IPS-15b (cell line): Measurements from ENCODE around the gene SLCO3A1.

Source experiments
- H3K27me3 ChIP-seq: one replicate; pipeline ENCODE4 v1.6.1; 2013; ENCODE audit warnings: low read length; ENCODE audit not compliant: control insufficient read depth, insufficient read depth
- H3K36me3 ChIP-seq: one replicate; pipeline ENCODE4 v1.6.1; 2013; ENCODE audit warnings: low read length; ENCODE audit not compliant: control insufficient read depth, insufficient read depth
- H3K4me1 ChIP-seq: one replicate; pipeline ENCODE4 v1.6.1; 2013; ENCODE audit warnings: mild to moderate bottlenecking, low read length; ENCODE audit not compliant: control insufficient read depth, insufficient read depth
- H3K4me3 ChIP-seq: one replicate; pipeline ENCODE4 v1.5.1; 2013; ENCODE audit warnings: low read depth, low read length
- H3K9ac ChIP-seq: one replicate; pipeline ENCODE4 v1.6.1; 2013; ENCODE audit warnings: low read depth, mild to moderate bottlenecking, low read length
- H3K9me3 ChIP-seq: one replicate; pipeline ENCODE4 v1.6.1; 2013; ENCODE audit warnings: mild to moderate bottlenecking, low read length; ENCODE audit not compliant: control insufficient read depth, insufficient read depth

SLCO3A1 gene

GRCh38 chr15:92158426-92158825 is 304.9 kb downstream of the SLCO3A1 start:
- no peaks in the 10 kb centered on the region for H3K27me3 ChIP-seq
- H3K9me3 ChIP-seq = no peaks in the 10 kb centered on the region
- H3K9ac ChIP-seq = no peak overlapping the region
- H3K4me3 ChIP-seq = no peak overlapping the region
- H3K36me3 ChIP-seq = no peaks in the 10 kb centered on the region
- H3K4me1 ChIP-seq = peaks cover 34% of the 10 kb centered on the region

DNA sequence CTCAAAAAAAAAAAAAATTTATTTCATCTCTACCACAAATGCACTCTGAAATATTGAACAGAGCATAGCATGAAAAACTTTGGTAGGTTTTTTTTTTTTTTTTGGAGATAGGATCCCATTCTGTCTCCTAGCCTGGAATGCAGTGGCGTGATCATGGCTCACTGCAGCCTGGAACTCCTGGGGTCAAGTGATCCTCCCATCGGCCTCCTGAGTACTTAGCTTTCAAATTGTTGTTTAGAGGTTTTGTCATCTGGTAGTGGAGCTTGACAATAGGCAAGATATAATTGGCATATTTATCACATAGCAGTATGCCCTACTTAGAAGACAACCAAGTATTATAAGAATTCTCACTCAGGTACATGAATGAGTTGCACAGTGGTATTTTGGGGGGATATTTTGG is 306.0 kb downstream of the SLCO3A1 start:
- H3K9ac ChIP-seq = peak overlapping the region; percentile 26
- H3K36me3 ChIP-seq = no peaks in the 10 kb centered on the region
- no peaks in the 10 kb centered on the region for H3K27me3 ChIP-seq
- no peak overlapping the region for H3K4me3 ChIP-seq
- H3K4me1 ChIP-seq = peaks cover 40% of the 10 kb centered on the region
- no peaks in the 10 kb centered on the region for H3K9me3 ChIP-seq

DNA sequence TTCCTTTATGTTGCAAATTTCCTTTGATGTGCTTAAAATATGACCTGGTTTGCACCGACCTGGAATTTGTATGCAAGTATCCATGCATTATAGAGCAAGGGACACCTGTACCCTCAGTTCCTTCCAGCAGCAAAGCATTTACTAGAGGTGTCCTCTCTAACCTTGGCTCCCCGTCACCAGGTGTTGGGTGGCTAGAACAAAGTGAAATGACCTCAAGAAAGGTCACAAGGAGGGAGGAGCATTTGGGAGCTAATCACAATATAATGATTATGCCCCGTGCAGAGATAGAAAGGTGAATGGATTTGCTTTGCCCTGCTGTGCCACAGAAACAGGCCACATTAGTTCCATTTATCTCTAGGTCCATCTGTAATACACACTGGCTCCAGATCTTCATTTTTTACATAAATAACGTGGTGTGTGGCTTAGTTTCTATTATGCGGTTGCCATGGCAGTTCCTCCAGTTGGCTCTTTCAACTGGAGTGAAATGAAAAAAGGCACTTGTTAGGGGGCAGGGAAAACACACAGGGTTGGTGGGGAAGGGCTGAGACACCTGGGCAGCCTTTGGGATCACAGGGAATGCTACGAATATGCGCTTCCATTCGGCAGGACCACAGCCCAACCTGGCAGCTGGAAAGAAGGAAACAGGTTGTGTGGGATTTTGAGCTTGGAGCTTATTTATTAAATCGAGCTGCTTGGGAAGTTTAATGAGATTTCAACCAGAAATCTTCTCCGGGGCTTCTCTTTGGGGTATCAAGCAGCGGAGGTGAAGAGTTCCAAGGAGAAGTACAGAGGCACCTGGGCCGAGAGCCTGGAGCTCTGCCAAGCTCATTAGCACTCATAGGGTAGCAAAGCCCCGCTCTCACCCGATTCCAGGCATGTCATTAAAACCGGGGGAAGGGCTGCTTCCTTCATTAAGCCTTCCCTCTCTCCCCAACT is 306.7 kb downstream of the SLCO3A1 start:
- Histone ChIP-seq H3K36me3 (no peaks in the 10 kb centered on the region), H3K4me3 (no peak overlapping the region), H3K27me3 (no peaks in the 10 kb centered on the region), H3K9me3 (no peaks in the 10 kb centered on the region), H3K9ac (peak overlapping the region; percentile 26), H3K4me1 (peaks cover 47% of the 10 kb centered on the region)

DNA sequence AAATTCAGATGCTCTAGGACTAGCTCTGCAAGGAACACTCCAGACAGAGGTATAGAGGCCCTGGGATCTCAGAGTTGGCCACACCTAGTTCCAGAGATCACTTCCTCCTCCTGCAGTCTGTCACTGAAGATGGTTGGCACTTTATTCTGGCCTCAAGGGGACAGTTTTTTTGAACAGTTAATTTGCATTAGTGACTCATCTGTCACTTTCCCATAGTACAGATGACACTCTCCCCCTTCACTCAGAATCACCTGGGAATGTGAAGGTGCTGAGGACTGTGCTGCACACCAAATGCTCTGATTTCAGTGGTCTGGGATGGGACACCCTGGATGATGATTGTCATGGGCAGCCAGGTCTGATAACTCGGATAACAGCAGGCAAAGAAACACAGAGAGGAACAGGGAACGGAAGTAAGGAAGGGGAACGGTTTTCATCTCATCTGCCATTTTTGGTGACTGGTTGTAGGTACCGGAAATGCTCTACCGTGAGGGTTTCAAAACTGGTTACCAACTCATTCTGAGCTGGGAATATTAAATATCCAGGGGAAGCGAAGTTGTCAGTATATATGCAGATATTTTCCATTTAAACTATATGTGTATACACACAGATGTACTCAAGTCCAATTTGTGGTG is 307.6 kb downstream of the SLCO3A1 start:
- no peak overlapping the region for H3K9ac ChIP-seq
- no peaks in the 10 kb centered on the region for H3K27me3 ChIP-seq
- H3K4me1 ChIP-seq = peaks cover 52% of the 10 kb centered on the region
- H3K4me3 ChIP-seq = no peak overlapping the region
- no peaks in the 10 kb centered on the region for H3K36me3 ChIP-seq
- H3K9me3 ChIP-seq = no peaks in the 10 kb centered on the region

DNA sequence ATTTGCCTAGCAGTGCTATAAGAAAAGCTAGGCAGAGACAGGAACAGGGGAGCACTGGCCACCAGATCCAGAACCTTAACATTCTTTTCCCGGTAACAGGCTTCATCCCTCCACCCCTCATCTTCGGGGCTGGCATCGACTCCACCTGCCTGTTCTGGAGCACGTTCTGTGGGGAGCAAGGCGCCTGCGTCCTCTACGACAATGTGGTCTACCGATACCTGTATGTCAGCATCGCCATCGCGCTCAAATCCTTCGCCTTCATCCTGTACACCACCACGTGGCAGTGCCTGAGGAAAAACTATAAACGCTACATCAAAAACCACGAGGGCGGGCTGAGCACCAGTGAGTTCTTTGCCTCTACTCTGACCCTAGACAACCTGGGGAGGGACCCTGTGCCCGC is 309.1 kb downstream of the SLCO3A1 start:
- Histone ChIP-seq H3K9ac (no peak overlapping the region), H3K27me3 (no peaks in the 10 kb centered on the region), H3K9me3 (no peaks in the 10 kb centered on the region), H3K4me1 (peaks cover 49% of the 10 kb centered on the region), H3K36me3 (no peaks in the 10 kb centered on the region), H3K4me3 (no peak overlapping the region)

DNA sequence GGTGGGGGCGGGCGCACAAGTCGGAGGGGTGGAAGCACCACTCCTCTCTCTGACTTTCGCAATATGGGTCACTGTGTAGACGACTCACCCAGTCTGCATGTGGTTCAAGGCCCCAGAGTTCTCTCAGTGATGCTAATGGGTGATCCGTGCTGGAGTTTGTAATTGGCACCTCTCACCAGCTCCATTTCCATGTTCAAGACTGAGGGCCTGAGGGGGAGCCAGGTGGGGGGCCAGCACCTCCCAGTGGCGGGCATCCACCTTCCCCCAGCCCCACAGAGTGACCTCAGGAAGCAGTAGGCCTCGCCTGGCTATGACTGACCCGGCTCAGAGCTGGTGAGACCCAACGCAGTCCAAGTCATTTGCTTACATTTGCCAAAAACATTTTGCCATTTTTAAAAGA is 310.1 kb downstream of the SLCO3A1 start:
- Histone ChIP-seq H3K9ac (no peak overlapping the region), H3K9me3 (no peaks in the 10 kb centered on the region), H3K36me3 (no peaks in the 10 kb centered on the region), H3K4me1 (peaks cover 40% of the 10 kb centered on the region), H3K27me3 (no peaks in the 10 kb centered on the region), H3K4me3 (no peak overlapping the region)

GRCh38 chr15:92164327-92165000 is 311.0 kb downstream of the SLCO3A1 start:
- Histone ChIP-seq H3K4me3 (no peak overlapping the region), H3K9ac (no peak overlapping the region), H3K36me3 (no peaks in the 10 kb centered on the region), H3K9me3 (no peaks in the 10 kb centered on the region), H3K4me1 (peaks cover 36% of the 10 kb centered on the region), H3K27me3 (no peaks in the 10 kb centered on the region)

DNA sequence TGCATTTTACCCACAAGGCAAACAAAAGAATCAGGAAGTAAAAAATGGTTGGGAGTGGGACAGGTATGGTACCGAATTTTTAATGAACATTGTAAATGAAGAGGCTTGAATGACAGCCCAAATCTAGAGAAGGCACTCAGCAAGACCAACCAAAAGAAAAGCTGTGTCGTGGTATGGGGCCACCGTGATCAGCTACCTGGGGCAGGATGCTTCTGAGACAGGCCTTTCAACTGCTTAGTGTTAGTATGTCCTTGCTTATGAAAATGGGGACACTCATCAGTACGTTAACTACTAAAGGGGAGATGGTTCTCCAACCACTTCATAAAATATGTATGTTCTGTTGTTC is 311.5 kb downstream of the SLCO3A1 start:
- Histone ChIP-seq H3K9ac (no peak overlapping the region), H3K27me3 (no peaks in the 10 kb centered on the region), H3K4me1 (peaks cover 30% of the 10 kb centered on the region), H3K4me3 (no peak overlapping the region), H3K9me3 (no peaks in the 10 kb centered on the region), H3K36me3 (no peaks in the 10 kb centered on the region)

GRCh38 chr15:92166029-92166428 is 312.5 kb downstream of the SLCO3A1 start:
- Histone ChIP-seq H3K4me3 (no peak overlapping the region), H3K4me1 (peaks cover 20% of the 10 kb centered on the region), H3K27me3 (no peaks in the 10 kb centered on the region), H3K9ac (no peak overlapping the region), H3K36me3 (no peaks in the 10 kb centered on the region), H3K9me3 (no peaks in the 10 kb centered on the region)

- no peak overlapping the region for H3K4me3 ChIP-seq
- H3K4me1 ChIP-seq = peaks cover 19% of the 10 kb centered on the region
- no peaks in the 10 kb centered on the region for H3K27me3 ChIP-seq
- H3K9ac ChIP-seq = no peak overlapping the region
- H3K9me3 ChIP-seq = no peaks in the 10 kb centered on the region
- H3K36me3 ChIP-seq = no peaks in the 10 kb centered on the region
Measured at GRCh38 chr15:92166751-92167405, 313.4 kb downstream of the SLCO3A1 start.

DNA sequence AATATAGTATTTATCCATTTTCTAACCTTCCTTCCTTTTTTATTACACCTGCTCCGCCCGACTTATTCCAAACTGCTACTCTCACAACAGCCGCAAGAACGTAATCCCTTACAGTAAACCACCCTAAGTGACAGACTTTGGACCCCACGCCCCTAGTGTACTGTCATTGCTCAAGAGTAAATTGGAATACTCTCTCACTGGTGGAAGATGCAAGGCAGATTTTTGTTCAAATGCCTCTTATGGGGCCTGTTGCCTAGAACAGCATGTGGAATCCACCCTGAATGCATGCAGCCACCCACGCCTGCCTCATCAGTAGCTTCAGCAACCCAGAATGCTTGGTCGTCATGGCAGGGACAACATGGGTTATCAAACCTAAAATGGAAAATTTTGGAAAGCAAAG is 313.9 kb downstream of the SLCO3A1 start:
- Histone ChIP-seq H3K36me3 (no peaks in the 10 kb centered on the region), H3K9ac (no peak overlapping the region), H3K4me1 (peaks cover 19% of the 10 kb centered on the region), H3K4me3 (no peak overlapping the region), H3K27me3 (no peaks in the 10 kb centered on the region), H3K9me3 (no peaks in the 10 kb centered on the region)
